ENCODE results near the gene IFNW1.
"Not testable (repeated sequence)": the region's sequence is repeated elsewhere in the genome, so short reads cannot be mapped to it uniquely, and the experiment has no call there.

Gene IFNW1

DNA sequence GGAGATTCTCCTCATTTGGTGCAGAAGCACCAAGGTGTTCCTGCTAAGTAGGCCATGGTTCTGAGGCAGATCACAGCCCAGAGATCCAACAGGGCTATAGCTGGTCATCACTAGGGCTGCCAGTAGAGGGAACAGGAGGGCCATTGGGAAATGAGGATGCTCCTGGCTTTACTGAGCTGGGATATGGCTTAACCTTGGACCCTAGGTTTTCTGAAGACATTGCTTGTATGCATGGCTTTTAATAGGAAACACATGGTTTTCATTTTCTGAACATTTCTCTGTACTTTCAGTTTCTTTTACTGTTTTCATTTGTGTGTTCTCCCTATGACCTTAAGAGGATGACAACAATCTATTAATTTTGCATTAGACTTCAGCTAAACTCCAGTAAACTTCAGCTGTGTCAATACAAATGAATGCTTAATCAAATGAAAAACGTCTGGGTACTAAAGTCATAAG is at the start of gene IFNW1:
Gene IFNW1 (minus strand): TSS at position 406 of the 456 bp plus-strand sequence. CDS start 262 bp downstream, at position 144.
- no peak for DNase-seq (ENCODE audit: insufficient read length, low spot score)
- FAIRE-seq: peak; percentile 64

DNA sequence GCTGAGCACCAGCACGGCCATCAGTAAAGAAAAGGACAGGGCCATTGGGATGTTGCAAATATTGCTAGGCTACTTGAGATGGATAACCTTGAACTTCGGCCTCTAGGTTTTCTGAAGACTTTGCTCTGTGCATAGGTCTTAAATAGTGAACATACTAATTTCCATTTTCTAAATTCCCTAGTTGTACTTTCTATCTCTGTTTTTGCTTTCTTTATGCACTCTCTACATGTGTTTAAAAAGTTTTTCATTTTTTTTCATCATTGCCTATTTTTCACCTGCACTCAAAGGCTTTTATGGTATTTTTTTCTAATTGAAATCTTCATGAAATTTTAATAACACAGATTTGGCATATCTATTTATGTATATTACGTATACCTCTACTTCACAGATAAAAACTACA is 45.9 kb upstream of the IFNW1 start, which contains the start of gene IFNA4:
Gene IFNA4 (minus strand): TSS at position 101 of the 400 bp plus-strand sequence. CDS start 56 bp downstream, at position 45.
- FAIRE-seq; DNase-seq (ENCODE audit: insufficient read length, low spot score): not testable (repeated sequence)

DNA sequence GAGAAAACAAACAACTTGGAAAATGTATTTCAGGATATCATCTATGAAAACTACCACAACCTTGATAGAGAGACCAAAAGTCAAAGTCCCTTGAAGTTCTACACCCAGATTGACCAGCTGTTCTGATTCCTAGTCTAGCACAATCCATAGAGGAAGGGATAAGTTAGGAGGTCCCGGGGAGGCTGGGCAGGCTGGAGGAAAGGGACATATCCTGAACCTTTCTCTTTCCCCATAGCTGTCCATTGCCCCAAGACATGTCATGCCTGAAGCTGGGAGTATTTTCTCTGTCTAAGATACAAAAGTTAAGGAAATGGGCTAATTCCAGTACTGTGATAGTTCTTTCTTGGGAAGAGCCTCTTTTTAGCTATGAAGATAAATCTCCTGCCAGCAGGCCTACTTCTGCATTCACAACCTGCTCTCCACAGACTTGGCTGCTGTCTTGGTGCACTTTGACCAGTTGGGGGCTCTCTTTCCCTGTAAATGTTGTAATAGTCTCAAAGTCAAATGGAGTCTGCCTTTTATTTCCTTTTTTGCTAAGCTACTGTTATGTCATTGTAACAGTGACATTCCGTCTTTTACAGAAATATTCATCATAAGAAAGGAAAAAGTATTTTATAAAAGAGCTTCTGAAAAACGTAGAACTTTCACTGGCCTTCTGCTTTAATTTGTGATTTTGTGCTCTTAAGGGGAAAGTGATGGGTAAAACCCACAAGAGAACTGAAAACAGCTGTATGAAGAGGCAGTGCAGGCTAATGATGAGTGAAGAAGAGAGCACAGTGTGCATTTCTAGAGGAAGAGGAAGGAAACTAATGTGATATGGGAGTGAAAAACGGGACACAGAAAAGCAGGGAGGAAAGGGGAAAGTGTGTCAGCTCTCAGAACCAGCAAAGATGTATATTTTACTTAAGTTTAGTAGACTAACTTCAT is 41.4 kb upstream of the IFNW1 start:
- DNase-seq (ENCODE audit: insufficient read length, low spot score): not testable (repeated sequence)
- FAIRE-seq: peak; percentile 95

DNA sequence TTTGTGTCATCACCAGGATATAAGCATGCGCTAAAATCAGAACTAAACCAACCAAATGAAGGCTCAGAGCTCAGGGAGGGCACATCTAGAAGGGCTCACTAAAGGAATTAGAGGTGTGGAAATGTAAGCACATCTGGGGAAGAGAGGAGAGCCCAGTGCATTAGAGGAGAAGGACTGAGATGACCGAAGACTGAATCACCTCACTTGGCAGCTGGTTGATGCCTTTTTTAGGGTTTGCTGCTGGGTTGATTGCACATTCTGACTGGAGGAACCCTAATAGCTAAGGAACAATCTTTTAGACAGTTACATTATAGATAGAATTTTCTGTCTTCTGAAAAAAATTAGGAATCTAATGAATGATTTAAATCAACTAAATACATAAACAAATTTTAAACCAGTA is 33.0 kb upstream of the IFNW1 start:
- no peak for FAIRE-seq
- no peak for DNase-seq (ENCODE audit: insufficient read length, low spot score)

DNA sequence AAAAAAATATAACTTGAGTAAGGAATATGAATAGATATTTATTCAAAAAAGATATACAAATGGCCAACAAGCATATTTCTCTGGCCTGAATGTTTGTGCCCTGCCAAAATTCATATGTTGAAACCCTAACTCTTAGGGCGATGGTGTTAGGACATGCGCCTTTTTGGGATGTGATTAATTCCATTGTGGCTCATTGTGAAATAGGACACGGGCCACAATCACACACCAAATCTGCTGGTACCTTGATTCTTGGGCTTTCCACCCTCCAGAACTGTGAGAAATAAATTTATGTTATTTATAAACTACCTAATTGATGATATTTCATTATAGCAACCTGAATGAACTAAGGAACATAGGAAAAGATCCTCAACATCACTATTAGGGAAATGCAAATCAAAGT is 30.5 kb upstream of the IFNW1 start:
- DNase-seq (ENCODE audit: insufficient read length, low spot score) (no peak), FAIRE-seq (no peak)

DNA sequence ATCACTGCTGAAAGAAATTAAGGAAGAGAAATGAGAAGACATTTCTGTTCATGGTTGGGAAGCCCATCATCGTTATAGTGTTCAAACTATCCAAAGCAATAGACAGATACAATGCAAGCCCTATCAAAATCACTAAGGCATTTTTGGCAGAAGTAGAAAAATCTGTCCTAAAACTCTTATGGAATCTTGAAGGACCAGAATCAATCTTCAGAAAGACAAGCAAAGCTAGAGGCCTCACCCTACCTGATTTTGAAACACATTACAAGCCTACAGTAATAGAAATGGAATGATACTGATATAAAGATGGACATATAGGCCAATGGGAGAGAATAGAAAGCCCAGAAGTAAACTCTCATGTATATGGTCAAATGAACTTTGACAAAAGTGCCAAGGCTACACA is 29.7 kb upstream of the IFNW1 start:
- FAIRE-seq (no peak), DNase-seq (ENCODE audit: insufficient read length, low spot score) (no peak)

DNA sequence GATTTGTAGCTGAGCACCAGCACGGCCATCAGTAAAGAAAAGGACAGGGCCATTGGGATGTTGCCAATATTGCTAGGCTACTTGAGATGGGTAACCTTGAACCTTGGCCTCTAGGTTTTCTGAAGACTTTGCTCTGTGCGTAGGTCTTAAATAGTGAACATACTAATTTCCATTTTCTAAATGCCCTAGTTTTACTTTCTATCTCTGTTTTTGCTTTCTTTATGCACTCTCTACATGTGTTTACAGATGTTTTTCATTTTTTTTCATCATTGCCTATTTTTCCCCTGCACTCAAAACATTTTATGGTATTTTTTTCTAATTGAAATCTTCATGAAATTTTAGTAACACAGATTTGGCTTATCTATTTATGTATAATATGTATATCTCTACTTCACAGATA is 24.9 kb upstream of the IFNW1 start, which contains the start of gene IFNA21:
Gene IFNA21 (minus strand): TSS at position 101 of the 400 bp plus-strand sequence. CDS start 48 bp downstream, at position 53.
- not testable (repeated sequence) for DNase-seq (ENCODE audit: insufficient read length, low spot score); FAIRE-seq

DNA sequence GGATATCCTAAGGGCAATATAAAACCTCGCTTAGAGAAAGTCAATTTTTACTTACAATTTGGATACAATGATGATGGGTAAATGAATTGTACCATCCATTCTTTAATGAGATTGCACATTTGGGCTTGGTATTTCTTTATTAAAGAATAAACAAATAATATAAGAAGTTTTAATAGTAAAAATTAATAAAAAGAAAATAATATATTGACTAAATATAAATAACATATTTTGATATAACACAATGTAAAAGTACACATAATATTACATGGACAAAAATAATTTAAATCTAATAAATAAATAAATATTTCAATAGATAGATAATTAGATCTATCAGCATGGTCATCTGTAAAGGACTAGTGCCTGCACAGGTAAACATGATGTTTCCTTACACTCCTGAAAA is 23.9 kb upstream of the IFNW1 start:
- FAIRE-seq: no peak

DNA sequence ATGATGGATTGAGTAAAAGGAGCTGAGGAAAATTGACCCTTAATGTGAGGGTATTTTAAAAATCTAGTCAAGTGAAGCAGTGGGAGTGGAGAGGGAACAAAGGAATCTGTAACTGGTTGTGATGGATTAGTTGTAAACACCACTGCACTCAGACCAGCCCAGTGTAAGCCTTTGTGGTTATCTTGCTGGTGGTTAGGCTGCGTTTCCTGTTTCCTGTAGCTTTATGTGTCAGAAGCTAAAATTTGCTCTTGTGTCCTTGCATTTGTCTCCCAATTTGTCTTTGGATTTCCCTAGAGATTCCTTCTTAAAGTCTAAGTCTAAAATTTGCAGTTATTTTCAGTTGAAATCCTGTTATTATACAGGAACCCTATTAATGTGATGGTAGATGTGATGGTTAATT is 18.5 kb upstream of the IFNW1 start:
- FAIRE-seq (peak; percentile 95), DNase-seq (ENCODE audit: insufficient read length, low spot score) (no peak)

More for the DNA sequence above, 23.9 kb upstream of the IFNW1 start:
- no peak for DNase-seq (ENCODE audit: insufficient read length, low spot score)

DNA sequence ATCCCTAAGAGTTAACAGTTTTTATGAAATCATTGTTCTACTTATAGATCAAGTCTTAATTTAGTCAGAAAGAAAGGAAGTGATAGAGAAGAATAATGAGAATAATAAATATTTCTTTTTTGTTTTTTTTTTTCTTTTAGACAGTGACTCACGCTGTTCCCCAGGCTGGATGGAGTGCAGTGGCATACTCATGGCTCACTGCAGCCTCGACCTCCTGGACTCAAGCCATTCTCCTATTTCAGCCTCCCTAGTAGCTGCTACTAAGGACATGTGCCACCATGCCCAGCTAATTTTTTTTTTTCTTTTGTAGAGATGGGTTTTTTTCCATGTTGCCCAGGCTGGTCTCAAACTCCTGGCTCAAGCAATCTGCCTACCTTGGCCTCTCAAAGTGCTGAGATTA is 13.9 kb upstream of the IFNW1 start:
- DNase-seq (ENCODE audit: insufficient read length, low spot score) (no peak), FAIRE-seq (no peak)

DNA sequence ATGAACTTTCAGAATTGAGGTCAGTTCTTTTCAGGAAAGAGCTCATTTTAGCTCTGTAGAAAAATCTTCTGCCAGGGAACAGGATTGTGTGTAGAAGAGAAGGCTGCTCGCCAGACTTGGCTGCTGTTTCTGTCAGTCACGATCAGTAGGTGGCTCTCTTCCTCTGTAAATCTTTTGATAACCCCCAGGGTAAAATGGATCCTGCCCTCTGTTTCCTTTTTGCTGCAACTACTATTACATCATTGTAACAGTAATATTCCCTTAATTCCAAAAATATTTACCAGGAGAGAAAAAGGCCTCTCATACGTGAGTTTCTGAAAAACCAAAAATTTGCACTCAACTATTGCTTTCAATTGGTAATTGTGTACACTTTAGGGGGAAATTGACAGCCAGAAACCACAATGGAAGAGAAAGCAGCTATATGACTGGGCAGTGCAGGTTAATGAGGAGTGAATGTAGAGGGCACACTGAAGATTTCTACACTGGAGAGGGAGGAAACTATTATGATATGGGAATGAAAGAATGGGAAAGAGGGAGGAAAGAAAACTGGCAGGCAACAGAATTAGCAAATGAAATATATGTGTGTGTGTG is 12.5 kb upstream of the IFNW1 start:
- peak; percentile 84 for FAIRE-seq
- peak; percentile 17 for DNase-seq (ENCODE audit: insufficient read length, low spot score)

DNA sequence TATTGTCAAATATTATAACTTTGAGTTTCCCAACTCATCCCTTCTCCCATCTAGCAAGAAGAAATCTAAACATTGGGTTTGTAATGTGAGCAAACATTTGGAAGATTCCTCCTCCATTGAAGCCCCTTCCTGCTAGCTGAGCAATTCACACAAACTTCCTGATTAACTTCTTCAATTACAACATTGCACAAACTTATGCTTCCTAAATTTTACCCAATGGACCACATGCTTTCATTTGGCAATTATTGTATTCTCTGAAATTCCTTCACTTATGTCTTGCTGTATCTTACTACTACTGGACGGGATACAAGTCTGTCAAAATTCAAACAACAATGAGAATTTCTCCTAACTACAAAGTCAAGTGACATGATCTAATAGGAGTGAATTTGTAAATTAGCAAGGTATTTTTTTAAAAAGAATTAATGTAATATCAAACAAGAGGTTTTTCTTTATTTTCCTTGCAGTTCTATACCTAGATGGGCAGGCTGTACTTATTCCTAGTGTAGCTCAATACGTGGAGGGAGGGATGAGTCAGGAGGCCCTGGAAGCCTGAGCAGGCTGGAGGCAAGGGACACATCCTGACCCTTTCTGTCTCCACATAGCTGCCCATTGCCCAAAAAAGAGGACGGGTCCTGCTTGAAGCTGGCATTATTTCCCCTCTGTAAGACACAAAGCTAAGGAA is 11.8 kb upstream of the IFNW1 start:
- FAIRE-seq: peak; percentile 35
- no peak for DNase-seq (ENCODE audit: insufficient read length, low spot score)

DNA sequence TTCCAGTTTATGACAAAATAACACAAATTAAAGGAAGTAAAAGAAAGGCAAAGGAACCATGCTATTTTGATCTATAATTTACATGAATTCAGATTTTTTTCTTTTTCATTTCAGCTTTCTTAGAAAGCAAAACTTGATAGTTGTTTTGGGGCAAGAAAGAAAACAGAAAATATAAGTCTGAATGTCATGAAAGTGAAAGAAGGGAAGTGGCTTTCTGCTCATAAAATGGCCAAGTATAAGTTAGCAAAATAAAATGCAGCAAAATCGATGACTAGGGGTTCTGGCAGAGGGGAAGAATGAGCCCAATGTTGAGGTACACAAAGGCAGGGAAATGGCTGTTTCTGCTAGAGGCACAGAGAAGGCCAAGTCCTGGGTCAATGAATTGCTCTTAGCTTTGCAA is 3.0 kb upstream of the IFNW1 start:
- FAIRE-seq: peak; percentile 95
- DNase-seq (ENCODE audit: insufficient read length, low spot score): no peak

DNA sequence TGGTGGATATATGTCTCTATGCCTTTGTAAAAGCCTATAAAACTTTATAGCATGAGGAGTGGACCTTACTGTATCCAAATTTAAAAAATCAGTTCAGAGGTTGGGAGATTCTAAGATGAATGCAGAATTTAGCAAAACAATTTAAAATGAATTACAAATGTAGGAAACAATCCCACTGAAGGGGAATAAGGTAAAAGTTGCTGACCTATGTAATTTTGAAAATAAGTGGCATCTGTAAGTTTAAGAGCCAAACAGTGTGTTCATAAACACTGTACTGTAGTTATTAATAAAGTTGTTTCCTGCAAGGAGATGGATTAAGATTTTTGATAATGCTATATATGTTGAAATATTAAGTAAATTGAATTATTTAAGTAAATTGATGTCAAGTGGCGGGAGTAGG is 4.6 kb downstream of the IFNW1 start:
- FAIRE-seq (no peak), DNase-seq (ENCODE audit: insufficient read length, low spot score) (no peak)

DNA sequence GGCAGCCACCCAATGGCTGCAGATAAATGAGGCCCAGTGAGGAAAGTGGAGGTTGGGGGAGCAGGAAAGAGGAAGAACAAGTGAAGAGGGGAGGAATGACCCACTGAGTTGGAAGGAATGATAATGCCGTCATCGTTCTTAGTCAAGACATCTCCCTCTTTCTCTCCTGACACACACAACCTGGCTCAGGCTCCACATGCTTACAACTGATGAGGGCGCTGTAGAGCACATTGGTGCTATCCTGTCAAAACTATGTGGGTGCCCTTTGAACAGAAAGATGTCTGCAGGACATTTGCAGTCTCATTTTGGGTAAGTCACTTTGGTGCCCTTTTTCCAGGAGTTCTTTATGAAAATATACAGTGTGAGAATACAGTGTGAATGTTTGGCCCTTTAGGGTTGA is 5.9 kb downstream of the IFNW1 start:
- DNase-seq (ENCODE audit: insufficient read length, low spot score): no peak
- no peak for FAIRE-seq

DNA sequence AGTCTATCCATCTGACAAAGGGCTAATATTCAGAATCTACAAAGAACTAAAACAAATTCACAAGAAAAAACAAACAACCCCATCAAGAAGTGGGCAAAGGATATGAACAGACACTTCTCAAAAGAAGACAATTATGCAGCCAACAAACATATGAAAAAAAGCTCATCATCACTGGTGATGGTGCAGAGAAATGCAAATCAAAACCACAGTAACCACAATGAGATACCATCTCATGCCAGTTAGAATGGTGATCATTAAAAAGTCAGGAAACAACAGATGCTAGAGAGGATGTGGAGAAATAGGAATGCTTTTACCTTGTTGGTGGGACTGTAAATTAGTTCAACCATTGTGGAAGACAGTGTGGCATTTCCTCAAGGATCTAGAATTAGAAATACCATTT is 13.4 kb downstream of the IFNW1 start:
- DNase-seq (ENCODE audit: insufficient read length, low spot score); FAIRE-seq: not testable (repeated sequence)

DNA sequence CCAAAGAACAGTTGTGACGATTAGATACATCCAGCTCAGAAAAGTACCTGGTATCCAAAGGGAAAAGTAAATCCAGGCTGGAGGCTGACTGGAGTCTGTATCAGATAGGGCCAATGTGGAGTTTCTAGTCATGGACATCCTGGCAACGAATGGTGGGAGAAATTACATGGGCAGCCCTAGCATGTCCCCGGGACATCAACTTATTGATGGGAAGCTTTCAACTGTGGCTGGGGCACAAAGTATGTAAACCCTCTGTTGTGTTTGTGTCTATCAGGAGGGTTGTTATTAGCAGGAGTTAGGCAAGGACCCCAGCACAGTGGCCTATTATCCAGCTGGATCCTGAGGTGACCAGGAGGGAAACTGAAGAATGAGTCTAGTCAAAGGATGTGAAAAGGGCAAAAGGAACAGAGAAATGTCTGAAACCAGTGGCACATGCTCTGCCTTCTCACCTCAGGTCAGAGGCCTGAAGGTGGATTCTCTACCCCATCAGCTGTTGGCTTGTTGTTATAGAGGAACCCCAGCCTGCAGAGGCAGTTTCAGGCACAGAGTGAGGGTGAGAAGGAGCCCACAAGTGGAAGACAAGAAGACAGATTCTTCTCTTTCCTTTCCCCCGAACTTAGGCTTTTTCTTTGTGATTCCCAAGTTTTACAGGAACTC is 19.9 kb downstream of the IFNW1 start:
- DNase-seq (ENCODE audit: insufficient read length, low spot score) (peak; percentile 25), FAIRE-seq (peak; percentile 83)

DNA sequence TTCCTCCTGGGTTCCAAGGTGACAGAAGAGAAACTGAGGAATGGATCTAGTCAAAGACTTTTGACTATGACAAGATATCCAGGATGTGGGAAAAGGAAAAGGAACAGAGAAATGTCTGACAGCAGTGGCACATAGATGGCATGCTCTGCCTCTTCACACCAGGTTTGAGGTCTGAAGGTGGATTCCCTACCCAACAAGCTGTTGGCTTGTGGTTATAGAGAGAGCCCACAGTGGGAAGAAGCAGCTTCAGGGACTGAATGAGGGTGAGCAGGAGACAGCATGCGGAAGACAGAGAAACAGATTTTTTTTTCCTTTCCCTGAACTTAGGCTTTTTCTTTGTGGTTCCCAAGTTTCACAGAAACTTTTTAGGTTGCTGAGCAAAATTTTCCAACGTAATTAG is 20.6 kb downstream of the IFNW1 start:
- DNase-seq (ENCODE audit: insufficient read length, low spot score) (no peak), FAIRE-seq (peak; percentile 39)

DNA sequence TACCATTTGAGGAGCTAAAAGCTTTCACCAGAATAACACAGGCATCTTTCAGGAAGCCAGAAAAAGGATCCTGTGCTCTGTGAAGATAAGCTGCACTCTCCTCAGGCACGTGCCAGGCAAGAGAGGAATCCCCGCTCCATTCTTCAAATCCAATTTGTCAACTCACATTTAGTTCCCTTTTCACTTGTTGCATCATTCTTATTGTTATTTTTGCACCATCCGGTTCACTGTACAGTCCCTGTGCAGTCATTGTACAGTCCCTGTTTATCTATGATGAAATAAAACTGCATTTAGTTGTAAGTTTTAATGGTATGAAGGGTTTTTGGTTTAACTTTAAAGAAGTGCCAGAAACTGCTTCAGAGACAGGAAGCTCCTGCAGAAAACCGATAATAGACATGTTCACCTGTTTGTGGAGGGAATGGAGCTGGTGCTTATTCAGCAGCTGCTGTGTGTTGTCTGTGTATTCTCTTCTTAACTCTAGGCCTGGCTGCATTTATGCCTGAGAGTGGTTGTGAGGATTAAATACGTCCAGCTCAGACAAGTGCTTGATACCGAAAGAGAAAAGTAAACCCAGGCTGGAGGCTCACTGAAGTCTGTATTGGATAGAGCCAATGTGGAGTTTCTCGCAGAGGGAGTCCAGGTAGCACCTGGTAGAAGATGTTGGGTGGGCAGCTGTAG is 22.4 kb downstream of the IFNW1 start:
- no peak for DNase-seq (ENCODE audit: insufficient read length, low spot score)
- FAIRE-seq: no peak

DNA sequence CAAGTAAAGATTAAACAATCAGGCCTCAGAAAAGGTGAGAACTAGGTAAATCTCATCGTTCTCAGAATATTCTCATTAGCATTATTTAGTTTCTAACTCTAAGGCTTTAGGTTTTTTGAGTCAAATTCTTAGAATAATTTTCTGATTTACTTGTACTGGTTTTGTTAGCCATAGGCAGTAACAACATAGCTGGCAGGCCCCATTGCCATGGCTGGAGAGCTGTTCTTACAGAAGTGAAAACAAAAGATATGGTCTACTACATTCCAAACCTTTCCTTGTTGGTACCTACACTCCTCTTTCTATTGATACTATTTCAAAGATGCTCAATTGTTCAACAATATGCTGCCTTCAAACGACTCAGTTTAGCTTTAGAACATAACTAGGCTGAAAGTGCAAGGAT is 27.3 kb downstream of the IFNW1 start:
- FAIRE-seq (no peak), DNase-seq (ENCODE audit: insufficient read length, low spot score) (no peak)

All from GM19239 (cell line).